Measurements from ENCODE around the gene PIK3R1.

PIK3R1 gene

GRCh38 chr5:68251804-68252522 is 36.4 kb downstream of the PIK3R1 start:
- DNase-seq (ENCODE audit: low read depth in 2 of 2): no peak

DNA sequence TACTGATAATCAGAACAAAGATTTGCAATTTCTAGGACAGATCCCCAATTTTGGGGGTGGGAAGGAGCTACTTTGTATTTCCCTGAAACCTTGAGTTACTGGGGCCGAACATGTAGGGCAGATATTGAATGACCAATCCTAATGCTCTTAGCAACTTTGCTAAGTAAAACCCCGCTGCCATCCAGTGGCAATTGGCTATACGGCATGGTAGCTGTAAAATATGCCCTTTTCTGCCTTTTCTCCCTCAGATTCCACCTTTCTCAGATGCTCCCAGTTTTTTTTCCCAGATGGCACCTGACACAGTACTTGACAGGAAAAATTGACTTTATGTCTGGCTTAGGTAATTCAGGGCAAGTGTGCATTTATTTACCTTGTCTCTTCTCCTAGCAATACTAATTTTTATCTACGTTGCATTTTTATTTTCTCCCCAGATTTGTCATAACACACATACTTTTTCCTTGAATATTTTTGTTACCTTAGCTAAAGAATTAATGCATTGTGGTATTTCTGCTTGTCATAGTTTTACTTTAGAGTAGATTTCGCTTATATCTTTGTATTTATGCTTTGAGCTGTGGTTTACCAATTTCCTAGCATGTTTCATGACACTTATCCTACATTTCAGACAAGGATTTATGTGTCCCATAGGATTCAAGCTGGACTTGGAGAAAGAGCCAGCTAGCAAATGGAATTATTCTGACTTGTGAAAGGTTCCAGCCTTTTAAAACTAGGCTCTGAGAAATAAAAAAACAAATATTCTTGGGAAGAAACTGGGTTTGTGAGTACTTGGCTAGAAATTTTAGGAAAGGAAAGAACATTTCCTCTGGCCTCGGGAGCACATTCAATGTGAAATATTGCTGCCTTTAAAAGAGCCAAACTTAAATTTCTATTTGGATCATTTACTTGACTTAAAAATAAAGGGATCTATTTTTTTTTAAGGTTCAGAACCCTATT is 37.4 kb downstream of the PIK3R1 start:
- peak; percentile 22 to 30 for DNase-seq (ENCODE audit: low read depth in 2 of 2)

DNA sequence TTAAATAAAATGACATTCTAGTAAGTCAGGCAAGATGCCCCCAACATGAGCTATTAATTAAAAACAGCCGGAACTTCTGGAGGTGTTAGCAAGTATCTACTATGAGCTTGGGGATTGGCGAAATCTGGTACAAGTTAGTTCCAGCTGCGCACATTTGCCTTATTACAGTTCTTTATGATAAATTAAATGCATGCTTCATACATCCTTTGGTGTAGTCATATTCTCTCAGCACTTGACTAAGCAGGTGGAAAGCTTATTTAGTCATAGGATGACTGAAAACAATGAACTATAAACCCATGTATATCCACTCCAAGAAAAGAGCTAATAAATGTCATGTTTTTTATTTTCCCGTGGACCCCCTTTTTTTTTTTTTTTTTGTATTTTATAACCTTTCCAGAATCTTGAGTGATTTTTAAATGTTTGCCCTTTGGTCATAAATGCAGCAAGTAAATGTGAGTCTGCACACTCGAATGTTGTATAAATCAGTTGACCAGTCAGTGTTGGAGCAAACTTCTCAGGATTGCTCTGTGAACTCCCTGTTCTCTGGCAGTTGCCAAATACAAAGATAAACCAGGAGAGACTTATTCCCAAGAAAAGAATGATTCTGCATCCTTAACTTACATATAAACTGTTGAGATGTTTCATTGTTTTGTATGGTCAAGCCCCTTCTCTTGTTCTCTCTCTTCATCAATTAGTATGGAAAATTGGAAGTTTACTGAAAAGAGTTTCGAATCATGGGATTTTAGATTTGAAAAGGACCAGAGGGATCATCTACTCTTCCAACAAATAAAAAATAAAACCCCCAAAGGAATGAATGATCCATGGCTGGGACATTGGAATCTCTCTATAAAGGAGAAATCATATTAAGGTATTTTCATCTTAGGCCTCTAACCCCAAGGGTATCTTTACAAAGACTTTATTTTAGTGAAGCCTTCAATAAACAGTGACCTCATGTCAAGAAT is 38.3 kb downstream of the PIK3R1 start:
- DNase-seq (ENCODE audit: low read depth in 2 of 2): no peak

DNA sequence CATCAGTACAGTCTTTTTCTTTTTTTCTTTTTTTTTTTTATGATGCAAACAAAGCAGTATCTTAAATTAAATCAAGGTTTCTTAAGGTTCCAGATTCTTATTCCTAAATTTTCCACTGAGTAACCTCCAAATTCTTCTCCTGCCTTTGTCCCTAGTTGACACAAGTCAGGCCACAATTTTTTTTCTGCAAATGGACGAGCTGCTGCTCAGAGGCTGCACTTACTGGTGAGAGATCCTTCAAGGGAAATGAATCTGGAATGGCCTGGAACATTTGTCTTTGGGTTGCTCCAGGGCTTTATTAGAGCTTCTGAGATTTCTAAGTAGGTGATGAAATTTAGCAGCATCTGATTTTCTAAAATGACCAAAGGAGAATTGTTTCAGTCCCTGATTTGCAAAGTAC is 39.3 kb downstream of the PIK3R1 start:
- no peak for DNase-seq (ENCODE audit: low read depth in 2 of 2)

- no peak for DNase-seq (ENCODE audit: low read depth in 2 of 2)
Measured at GRCh38 chr5:68255305-68256120, 40.0 kb downstream of the PIK3R1 start.

DNA sequence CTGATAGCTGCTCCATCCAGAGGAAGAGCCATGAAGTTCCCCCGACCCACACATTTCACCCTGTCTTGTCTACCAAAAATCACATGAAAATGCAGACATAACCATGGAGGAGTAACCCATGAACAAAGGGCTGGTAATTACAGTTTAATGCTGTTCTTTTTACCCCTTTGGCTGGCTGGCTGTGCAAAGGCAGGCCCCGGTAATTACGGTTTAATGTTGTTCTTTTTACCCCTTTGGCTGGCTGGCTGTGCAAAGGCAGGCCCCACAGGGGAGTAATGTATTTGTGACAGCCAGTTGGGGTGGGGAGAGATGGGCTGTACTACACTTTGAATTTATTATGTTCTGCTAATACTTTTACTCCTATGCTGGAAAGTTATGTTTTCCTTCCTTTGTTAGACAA is 41.7 kb downstream of the PIK3R1 start:
- no peak for DNase-seq (ENCODE audit: low read depth in 2 of 2)

GRCh38 chr5:68258531-68258930 is 43.0 kb downstream of the PIK3R1 start:
- DNase-seq (ENCODE audit: low read depth in 2 of 2): no peak

GRCh38 chr5:68259700-68260099 is 44.1 kb downstream of the PIK3R1 start:
- DNase-seq (ENCODE audit: low read depth in 2 of 2): no peak

DNA sequence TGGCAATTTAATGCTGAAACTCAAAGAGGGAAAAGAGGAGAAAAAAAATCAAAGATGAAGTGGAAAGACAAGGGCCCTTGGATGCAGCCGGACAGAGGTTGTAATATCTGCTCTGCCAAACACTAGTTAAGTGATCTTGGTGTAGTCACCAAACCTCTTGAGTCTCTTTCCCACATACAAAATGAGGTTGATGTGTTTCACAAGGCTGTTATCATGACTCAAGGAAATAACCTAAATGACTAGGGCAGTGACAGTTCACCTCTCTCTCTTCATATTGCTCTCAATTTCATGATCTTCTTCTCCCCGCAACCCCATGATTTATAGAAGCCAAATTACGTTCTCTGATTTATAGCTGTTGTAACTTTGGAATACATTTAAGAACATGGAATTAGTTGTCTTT is 44.9 kb downstream of the PIK3R1 start:
- DNase-seq (ENCODE audit: low read depth in 2 of 2): no peak

DNA sequence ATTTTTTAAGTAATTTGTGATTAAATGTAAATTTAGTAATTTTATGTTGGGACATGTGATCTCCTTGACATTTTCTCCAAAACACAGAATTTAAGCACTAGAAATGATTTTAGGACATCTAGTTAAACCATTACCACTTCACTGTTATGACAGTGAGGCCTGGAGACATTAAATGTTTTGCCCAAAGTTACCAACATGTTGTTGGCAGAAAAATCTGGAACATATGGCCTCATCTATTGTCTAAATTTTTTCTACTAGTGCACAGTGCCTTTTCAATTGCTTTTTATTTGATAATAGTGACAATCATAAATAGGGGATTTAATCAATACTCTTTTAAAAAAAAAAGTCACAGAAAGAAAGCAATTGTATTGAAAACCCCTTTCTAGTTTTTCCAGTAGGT is 45.6 kb downstream of the PIK3R1 start:
- DNase-seq (ENCODE audit: low read depth in 2 of 2): no peak

GRCh38 chr5:68261569-68262065 is 46.1 kb downstream of the PIK3R1 start:
- DNase-seq (ENCODE audit: low read depth in 2 of 2): no peak

GRCh38 chr5:68264024-68264956 is 48.7 kb downstream of the PIK3R1 start:
- DNase-seq (ENCODE audit: low read depth in 2 of 2): no peak

GRCh38 chr5:68265347-68265746 is 49.8 kb downstream of the PIK3R1 start:
- no peak for DNase-seq (ENCODE audit: low read depth in 2 of 2)

- no peak for DNase-seq (ENCODE audit: low read depth in 2 of 2)
Measured at GRCh38 chr5:68265822-68266395, 50.4 kb downstream of the PIK3R1 start.

GRCh38 chr5:68266457-68266856 is 50.9 kb downstream of the PIK3R1 start:
- no peak for DNase-seq (ENCODE audit: low read depth in 2 of 2)

DNA sequence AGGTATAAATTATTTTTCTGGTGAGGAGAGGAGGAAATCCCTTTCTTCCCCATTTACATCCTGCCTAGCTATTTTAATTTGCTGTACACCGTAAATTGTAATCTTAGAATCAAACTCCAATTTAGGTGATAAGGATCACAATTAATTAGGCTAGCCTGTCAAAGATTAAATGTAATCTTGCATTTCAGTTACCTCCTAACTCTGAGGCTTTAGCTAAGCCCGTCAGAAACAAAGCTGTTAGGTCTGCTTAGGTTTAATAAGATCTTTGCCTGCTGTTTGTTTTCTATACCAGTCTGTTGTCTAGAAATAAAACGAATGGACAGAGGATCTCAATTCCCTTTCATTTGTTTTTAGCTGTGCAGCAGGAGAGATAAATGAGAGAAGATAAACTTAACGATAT is 51.5 kb downstream of the PIK3R1 start:
- no peak for DNase-seq (ENCODE audit: low read depth in 2 of 2)

GRCh38 chr5:68268101-68268851 is 52.7 kb downstream of the PIK3R1 start:
- no peak for DNase-seq (ENCODE audit: low read depth in 2 of 2)

GRCh38 chr5:68268852-68269130 is 53.2 kb downstream of the PIK3R1 start:
- no peak for DNase-seq (ENCODE audit: low read depth in 2 of 2)

DNA sequence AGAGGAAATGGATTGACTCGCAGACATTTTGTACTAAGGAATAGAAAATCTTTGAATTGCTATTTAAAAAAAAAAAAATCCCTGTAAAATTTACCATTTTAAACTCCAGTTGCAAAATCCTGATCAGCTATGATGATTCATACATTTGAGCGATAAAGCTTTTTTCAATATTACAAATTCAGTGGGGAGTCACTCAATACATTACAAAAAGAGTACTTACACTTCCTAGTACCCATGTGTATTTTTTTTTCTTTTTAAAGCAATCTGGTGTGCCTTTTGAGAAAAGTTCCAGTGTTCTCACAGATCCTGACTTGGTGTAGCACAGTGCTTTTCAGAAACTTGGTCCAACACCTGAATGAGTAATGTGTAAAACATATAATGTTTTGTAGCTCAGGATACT is 54.3 kb downstream of the PIK3R1 start:
- DNase-seq (ENCODE audit: low read depth in 2 of 2): no peak
